HG03159 (cell line): ENCODE results near the gene HUWE1.

ENCODE experiments used
- ATAC-seq: cut with Tn5 transposase; IDR thresholded peaks from one replicate; pipeline ENCODE4 v1.9.1; 2021; ENCODE audit warnings: mild to moderate bottlenecking, moderate library complexity; ENCODE audit not compliant: unreplicated experiment

Gene HUWE1

DNA sequence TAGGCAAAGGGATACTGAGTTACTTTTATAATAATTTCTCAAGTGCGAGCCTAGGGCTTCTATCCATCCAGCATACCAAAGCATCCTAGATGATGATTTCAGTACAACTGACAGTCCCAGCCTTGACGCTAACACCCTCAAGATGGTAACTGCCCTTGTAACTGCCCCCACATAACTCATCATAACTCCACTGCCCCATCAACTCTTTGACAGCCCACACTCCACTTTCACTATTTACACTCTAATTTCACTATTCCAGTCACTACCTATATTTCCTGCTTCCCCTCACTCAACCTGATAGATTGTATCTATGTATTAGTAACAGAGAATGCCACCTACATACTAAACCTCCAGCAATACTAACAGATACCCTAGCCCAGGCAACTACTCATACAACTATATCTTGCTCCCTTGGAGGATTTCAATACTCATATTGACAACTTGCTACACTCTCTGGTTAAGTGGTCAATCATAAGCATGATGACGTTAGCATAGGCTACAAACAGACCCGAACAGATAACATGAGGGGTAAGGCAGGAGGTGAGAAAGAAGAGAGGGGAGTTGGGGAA is 65.0 kb downstream of the HUWE1 start:
- ATAC-seq: no peak

DNA sequence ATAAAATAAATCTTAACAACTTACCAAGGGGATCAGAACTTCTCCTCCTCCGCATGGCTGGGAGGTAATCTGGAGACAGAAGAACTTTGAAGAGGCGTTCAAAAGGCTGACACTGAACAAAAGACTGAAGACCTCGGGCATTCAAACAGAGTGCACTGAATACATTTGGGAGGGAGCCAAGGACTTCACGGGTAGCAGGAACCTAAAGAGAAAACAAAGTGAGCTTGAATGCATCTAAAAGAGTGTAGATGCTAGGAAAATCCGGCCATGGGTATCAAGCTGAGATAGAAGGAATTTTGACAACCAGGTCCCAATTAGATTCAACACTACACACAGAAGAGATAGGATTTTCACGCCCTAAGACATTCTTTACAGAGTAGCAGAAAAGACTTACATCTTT is 69.6 kb downstream of the HUWE1 start:
- no peak for ATAC-seq

DNA sequence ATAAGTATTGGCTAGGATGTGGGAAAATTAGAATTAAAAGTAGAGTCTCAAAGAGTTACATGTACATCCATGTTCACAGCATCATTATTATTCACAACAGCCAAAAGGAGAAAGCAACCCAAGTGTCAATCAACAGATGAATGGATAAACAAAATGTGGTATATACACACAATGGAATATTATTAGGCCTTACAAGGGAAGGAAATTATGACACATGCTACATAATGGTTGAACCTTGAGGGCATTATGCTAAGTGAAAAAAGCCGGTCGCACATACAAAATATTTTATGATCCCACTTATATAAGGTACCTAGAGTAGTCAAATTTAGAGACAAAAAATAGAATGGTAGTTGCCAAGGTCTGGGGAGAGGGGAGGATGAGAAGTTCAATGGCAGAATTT is 80.1 kb downstream of the HUWE1 start:
- ATAC-seq: no peak

DNA sequence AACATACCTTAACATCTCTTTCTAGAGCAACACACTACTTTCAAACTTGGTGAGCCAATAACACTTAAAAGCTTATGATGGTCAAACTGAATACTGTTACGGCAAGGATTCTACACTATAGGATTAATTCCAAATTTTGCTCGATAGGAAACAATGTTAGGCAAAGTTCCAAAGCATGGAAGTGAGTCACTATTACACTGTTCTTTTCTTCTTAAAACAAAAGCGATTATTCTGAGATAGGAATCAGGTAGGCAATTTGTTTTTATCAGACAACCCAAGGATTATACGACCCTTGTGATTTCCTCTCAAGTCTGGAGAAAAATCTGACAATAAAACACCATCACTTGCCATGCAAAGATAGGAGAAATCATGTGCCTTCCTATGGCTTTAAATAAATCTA is 81.5 kb downstream of the HUWE1 start:
- no peak for ATAC-seq

DNA sequence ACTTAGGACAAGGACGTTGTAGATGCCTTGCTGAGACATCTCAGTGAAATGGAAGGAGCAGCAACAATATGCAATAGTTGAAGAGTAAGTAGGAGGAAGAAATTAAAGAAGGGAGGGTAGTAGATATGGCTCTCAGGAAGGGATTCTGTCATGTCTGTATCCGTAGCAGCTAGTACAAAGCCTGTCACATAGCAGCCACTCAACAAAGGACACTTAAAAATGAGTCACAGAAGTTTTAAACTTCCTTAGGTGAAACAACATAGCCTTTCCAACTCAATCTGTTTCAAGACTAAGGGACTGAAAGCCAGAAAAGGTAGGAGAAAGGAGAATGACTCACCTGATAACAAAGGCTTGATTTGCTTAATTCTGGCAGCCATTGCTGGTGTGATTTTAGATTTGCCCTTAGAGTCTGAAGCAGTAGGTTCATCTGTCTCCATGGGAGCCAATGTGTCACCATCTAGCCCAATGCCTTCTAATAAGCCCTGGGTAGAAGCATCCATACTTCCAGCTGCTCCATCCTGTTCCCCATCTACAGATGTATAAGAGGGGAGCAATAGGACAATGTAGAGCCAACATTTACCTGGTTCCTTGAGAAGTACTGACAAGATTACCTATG is 86.6 kb downstream of the HUWE1 start:
- ATAC-seq: no peak

DNA sequence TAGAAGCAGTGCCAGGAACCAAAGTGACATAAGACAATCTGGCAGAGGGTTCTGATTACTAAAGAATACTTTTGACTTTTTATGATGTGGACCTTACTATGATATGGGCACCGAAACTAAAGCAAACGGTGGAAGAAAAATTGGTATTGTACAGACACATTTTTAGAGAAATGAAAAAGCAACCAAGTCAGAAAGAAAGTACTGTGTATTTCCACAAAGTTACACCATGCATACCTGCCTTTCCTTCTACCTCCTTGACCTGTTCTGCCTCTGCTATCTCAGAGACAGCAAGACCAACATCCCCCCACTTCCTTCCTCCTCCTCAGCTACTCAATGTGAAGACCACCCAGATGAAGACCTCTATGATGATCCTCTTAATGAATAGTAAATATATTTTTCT is 88.3 kb downstream of the HUWE1 start:
- ATAC-seq: no peak

DNA sequence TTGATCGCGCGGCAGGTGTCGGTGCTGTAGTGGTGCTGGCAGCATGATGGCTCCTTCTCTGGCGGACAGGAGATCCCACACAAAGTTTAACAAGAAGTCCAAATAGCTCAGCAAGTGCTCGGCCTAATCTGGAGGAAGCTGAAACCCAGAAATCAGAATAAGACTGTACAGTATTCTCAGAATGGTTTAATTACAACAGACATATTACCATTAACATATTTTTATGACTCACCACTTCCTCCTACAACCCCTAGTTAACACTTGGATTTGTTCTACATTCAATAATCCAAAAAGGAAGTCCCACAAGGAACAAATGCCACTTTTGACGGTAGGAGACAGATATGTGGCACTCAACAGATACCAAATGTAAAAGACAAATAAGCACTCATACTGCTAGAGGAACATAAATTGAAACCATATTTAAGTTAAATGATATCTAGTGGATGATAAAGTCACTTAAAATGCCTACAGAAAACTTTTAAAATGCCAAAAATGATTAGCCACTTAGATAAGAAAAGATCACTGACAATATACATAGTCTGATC is 91.2 kb downstream of the HUWE1 start:
- no peak for ATAC-seq

DNA sequence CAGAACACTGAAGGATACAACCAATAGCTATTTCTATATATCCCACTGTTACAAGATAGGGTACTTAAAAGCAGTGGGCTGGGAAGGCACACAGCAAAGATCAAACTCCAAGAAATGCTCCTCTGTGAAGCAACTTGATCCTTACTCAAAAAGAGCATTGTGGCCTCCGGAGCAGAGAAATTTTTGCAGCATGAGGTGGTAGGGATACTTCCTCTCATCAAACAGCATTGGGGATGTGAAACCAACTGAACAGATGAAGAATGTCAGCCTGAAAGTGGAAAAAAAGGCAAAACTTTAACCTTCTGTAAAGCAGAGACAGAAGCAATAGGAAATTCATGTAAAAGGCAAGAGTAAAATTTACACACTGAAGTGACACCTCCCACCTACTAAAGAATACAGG is 92.2 kb downstream of the HUWE1 start:
- no peak for ATAC-seq

DNA sequence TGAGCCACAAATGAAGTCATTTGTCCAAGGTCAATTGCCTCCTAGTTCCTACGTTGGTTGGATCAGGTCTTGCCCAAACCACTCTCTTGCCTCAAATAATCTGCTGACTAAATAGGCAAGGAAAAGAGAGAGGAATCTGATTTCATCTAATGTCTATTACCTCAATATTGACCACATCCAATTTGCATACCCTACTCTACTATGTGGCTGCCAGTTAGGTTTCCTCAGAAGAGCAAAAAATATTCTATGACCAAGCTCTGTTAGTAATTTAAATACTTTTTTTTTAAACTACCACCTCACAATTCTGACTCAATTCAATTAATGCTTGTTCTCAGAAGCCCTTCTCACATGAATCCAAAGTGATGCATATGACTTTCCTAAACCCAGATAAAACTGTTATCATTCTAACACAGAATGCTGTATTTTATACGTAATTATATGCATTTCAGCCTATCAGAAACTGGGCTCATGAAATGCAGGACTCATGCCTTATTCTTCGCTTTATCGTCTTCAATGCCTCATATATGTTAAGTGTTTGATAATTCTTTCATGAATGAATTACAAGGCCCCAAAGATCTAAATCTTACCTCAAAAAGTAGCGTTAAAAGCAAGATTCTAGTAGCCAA is 98.6 kb downstream of the HUWE1 start:
- no peak for ATAC-seq

DNA sequence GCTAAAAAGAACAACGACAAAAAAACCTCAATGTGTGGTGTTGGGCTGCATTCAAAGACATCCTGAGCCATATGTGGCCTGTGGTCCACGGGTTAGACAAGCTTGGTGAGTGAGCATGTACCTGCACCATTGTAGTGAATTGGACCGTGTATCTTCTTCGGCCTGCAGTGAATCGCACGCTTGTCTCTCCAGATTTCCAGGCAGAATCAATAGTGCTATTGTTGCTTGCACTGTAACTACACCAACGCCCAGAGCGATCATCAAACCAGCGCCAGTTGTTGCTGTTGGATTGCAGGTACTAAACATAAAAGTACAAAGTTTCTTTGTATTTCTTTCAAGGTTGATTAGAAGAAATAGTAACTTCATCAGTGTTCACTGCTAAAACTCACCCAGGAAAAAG is 101.6 kb downstream of the HUWE1 start:
- ATAC-seq: no peak

DNA sequence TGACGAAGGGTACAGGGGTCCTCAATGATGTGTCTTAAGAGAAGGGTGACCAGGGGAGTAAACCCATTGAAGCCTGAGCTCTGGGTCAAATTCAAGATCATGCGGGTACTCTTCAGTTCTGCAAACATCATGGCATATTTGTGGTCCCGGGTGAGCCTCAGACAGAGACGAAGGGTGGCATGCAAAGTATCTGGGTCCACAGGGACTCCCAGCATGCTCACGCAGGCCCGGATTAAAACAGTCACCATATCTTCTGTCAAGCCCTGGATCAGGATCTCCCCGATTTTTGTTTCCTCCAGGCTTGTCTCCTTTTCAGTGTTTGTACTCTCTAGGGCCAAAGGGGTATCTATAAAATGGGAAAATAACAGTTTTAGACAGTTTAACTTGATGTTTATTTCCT is 102.9 kb downstream of the HUWE1 start:
- no peak for ATAC-seq

DNA sequence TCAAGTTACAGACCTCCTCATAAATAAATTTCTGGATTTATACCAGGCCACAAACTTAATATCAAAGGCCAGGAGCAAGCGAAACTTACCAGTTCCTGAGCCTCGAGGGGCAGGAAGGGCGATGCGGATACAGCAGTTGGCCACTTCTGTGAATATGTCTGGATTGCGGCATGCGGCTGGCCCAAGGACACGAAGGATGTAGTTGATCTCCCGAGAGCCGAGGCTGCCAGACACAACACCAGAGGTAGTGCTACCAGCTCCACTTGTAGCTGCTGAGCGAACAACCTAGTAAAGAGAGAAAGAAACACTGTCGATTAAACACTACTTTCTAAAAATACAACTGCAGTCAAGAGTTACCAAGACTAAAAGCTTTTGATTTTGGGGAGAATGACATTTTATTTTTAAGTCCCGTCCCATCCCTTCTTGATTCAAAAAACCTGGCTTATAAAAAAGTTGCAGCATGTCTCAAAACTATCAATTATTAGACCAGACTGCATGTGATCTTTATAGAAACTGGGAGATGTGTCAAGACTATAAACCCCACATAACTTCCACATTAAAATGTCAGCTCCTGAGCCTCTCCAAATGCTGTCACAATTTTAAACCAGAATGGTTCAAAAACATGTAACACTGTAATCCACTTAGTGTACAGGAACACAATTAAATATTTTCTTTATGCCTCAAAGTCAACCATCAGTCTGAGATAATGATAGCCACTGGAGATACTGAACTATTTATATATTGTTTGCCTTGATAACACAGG is 105.6 kb downstream of the HUWE1 start:
- no peak for ATAC-seq

DNA sequence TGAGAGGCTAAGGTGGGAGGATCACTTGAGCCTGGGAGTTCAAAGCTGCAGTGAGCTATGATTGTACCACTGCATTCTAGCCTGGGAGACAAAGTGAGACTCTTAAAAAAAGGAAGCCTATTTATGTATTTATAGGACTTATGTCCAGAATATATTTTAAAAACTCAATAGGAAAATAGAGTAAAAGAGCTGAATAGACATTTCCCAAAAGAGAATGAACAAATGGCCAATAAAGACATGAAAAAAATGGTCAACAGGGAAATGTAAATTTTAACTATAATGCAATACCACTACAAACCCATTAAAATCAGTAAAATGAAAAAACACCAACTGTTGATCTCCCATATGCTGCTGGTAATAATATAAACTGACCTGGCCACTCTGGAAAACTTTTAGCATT is 115.0 kb downstream of the HUWE1 start:
- ATAC-seq: no peak

DNA sequence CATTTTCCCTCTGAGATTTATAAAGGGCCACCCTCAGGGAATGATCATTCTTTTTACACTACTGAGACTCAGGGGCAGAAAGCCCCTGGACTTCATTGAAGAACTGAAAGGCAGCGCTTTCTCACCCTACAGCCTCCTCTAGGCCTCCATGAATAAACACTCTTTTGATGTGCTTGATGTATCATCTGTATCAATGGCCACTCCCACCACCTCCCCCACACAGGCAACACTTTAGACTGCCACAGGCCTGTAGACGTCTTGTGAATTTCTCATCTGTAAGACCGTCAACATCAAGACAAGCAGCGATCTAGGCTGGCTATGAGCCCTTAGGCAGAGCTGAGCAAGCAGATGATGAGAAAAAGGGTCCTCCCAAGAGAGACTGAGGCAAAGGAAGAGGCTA is 123.2 kb downstream of the HUWE1 start:
- no peak for ATAC-seq

DNA sequence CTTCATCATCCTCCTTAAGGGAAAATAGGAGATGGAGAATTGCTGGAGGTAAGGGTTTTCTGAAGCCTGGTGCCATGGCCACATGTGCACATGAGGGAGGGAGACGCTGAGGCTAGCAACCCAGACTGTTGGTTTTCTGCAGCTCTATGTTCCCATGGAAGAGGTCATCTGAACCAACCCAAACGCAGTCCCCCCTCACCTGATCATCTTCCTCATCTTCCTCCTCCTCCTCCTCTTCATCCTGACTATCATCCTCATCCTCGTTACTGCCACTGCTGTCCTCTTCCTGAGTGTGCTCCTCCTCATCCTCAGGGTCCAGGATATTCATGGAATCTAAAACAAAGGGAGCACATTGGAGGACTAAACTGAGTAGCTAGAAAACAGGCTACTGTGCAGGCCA is 124.6 kb downstream of the HUWE1 start:
- ATAC-seq: no peak

DNA sequence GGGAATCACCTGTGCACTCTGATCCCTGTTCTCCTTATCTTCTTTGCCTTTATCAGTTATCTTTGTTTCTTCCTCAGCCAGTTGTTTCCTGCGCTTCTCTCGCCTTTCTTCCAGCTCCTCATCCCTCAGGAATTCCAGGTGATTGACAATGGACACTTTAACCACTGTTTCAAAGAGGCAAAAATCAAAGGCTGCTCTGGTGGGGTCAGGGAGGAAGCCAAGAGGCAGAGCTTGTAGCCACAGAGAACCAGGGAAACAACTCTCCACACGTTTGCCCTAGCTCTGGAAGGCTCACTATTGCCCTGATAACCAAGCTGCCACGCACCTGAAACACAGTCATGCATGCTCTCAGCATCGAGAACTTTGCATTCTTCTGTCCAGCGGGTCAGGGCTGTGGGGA is 127.9 kb downstream of the HUWE1 start:
- ATAC-seq: no peak

DNA sequence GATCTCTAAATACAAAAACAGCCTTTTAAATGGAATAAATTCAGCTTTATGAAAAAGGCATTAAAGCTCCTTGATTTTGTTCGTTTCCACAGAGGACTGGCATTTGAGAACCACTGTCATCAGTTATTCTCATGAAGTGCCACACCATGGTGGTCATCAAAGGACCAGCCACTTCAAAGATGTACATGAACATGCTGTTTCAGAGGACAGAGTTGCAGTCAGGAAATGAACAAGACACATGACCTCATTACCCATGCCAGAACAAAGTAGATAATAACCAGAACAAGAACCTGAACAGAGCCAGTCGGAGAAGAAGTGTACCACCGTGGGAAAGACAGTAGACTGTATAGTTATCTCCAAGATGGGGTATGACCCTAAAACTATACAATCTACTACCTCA is 129.7 kb downstream of the HUWE1 start:
- ATAC-seq: no peak

DNA sequence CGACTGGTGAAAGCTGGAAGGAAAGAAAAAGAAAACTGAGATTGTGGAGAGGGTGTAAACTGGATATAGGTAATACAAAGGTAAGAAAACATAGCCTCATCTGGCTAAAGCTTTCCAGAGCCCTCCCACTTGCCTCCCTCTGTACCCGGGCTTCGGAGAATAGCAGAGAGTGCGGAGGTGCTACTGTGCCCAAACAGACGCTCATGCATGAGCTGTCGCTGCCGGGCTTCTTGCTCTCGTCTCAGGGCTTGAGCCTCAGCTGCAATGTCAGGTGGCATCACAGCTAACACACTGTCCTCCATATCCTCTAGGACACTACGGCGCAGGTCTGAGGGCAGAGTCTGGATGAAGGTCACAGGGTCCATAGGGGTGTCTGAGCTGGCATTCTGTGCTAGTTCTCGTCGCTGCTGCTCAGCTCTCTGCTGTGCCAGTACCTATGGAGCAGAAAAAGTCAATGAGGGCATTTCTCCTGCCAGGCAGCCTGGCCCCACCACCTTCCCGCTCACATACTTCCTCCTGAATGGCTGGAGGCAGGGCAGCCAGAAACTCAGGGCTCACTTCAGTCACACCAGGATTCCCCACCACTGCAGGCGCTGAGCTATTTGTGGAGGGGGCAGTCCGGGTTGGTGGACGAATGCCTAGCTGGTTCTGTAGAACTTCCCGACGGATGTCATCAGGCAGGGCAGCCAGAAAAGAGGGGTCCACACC is 135.6 kb downstream of the HUWE1 start:
- no peak for ATAC-seq

DNA sequence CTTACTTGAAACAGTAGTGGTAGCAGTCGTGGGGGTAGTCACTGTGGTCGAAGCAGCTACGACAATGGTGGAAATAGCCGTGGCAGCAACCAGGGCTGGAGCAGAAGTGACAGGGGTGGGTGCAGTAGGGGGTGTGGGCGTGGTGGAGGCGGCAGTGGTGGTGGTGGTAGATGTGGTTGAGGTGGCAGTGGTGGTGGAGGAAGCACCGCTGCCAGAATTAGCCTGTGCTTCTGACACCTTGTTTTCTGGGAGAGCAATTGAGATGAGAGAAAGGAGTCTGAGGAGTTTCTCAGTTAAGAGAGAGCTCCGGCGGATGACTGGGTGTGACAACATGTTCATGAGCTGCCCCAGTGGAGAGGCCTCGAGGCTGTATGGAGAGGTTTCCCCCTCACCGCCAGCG is 138.9 kb downstream of the HUWE1 start:
- ATAC-seq: no peak

DNA sequence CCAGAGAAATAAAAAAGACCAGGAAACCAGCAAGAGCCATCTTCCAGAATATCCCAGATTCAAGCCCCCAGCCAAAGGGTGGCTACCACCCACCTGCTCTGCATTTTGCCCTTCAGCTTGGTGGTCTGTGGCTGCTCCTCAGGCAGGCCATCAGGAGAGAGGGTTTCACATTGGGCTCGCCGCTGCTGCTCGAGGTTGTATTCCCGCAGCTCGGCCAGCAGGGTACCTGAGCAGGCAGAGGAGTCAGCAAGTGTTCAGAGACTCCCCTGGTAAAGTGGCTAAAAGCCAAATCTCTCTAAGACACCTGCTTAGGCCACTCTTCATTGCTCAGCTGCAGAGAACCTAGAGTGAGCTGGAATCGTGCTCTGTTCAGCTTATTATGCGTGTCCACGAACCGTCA is 141.6 kb downstream of the HUWE1 start:
- ATAC-seq: no peak

DNA sequence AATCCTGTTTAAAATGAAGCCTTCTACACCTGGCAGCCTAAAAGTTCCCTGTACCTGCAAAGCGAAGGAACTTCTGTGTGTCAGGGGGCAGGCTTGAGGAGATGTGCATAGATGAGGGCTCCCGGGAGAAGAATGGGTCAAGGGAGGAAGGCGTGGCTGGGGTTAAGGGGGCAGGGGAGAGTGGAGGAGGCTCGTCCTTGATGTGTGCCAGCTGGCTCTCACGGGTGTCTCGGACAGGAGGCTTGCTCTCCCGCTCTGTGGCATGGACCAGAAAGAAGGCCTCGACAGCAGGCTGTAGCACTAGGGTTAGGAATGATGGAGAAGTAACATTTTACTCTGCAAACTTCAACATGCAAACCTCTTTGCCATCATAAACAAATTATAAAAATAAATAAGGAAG is 147.7 kb downstream of the HUWE1 start:
- no peak for ATAC-seq
